Peyer's patch (tissue), 4 donors: ENCODE results near the gene KRT26.

Experiments
- POLR2A ChIP-seq, 2 donors: fragments of 450-650 bp; IDR thresholded peaks; one replicate each; pipeline ENCODE4 v1.5.1; 2017; ENCODE audit warnings: antibody characterized with exemption in 2 of 2, mild to moderate bottlenecking in 2 of 2, moderate library complexity in 2 of 2
- TF ChIP-seq, protein P1 (sequence below), 6 experiments: fragments of 450-650 bp in 4 of 6; fragments of 200-600 bp in 2 of 6; sonication (generic) in 1 of 6; IDR thresholded peaks; one replicate each; pipeline ENCODE4 v1.5.1; 2017 to 2019; ENCODE audit warnings: antibody characterized with exemption in 6 of 6, mild to moderate bottlenecking in 3 of 6, moderate library complexity in 1 of 6

DNA sequence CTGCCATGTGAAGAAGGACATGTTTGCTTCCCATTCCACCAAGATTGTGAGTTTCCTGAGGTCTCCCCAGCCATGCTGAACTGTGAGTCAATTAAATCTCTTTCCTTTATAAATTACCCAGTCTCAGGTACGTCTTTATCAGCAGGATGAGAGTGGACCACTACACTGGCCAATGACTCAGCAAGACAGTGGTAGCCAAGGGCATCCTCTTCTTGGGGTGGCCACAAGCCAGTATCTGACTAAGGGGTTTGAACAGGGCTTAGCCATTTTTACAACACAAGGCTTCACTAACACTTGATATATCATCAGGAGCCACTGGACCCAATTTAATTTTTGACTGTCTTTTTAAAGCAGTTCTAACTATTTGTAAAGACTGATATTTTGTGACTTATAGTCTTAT, 47.3 kb downstream of the KRT26 start:
- TF ChIP-seq, protein P1, sequence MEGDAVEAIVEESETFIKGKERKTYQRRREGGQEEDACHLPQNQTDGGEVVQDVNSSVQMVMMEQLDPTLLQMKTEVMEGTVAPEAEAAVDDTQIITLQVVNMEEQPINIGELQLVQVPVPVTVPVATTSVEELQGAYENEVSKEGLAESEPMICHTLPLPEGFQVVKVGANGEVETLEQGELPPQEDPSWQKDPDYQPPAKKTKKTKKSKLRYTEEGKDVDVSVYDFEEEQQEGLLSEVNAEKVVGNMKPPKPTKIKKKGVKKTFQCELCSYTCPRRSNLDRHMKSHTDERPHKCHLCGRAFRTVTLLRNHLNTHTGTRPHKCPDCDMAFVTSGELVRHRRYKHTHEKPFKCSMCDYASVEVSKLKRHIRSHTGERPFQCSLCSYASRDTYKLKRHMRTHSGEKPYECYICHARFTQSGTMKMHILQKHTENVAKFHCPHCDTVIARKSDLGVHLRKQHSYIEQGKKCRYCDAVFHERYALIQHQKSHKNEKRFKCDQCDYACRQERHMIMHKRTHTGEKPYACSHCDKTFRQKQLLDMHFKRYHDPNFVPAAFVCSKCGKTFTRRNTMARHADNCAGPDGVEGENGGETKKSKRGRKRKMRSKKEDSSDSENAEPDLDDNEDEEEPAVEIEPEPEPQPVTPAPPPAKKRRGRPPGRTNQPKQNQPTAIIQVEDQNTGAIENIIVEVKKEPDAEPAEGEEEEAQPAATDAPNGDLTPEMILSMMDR (IDR thresholded peaks at IDR 0.05): no peak
- no peak for TF ChIP-seq POLR2A (IDR thresholded peaks at IDR 0.05)
